HG03097 (cell line): Measurements from ENCODE around the gene GADD45G.

Experiments
- ATAC-seq: cut with Tn5 transposase; IDR thresholded peaks from one replicate; pipeline ENCODE4 v1.9.1; 2021; ENCODE audit not compliant: unreplicated experiment, low FRiP score

Gene GADD45G

GRCh38 chr9:89592213-89592815, 12.5 kb upstream of the GADD45G start:
- ATAC-seq, result no peak

DNA sequence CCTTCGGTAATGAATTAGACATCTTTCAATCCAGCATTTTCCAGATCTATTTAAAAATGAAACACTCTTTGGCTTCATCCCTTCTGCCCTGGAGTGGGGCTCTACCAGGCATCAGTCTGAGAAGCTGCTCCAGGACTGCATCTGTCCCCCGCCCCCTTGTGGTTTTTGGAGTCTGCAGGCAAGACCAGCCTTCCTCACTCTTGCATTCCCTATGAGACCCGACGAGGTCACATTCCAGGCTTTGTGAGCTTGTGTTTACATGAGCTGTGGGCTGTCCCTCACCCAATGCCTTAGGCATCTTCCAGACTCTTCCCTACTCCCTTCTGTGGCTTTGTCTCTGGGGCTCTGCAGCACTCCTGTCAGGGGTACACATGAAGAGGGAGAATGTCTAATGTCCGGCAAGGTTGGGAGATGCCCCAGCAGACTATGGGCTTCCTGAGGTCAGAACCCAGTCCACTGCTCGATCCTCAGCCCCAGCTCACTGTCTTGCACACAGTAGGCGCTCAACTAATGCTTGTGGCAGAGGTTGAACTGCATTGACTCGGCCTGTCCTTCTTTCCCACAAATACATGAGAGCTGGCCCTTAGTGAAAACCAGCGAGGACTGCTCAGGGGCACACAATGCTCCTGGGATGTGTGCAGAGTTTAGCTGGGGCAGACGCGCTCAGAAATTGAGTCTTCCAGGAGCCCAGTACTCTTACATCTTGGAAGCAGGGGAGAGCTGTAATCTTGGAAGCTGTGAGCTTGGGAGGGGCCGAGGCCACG, 11.7 kb upstream of the GADD45G start:
- no peak for ATAC-seq

DNA sequence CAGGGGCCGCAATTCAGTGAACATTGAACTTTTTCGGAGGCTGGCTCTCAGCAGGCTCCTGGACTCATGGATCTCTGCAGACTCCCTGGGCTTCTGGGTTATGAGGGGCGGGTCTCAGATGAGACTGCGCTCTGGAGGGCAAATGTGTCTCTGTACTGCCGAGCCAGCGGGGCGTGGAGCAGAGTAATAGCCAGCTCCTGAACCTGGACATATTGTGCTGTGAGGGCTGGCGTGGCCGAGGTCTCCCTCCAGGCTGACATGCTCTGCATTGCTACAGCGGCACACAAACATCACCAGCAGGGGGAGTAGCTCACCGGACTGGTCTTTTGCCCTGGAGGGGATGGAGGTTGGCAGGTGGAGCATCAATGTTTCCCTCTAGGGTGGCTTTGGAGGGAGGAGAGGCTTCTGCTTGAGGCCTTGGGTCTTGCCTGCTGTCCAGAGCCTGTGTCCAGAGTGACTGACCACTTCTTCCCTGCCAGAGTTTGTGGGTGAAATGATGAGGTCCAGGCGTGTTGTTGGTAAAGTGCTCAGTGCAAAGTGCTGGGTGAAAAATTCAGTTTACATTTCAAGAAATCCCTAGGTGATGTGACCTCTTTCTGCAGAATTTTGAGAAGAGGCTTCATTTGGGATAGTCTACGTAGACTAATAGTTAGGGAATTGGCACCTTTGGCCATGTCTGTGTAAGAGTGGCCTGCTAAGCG, 10.9 kb upstream of the GADD45G start:
- no peak for ATAC-seq

GRCh38 chr9:89594811-89595550, 9.8 kb upstream of the GADD45G start:
- ATAC-seq, result no peak

GRCh38 chr9:89595646-89596045, 9.2 kb upstream of the GADD45G start:
- ATAC-seq, result no peak

DNA sequence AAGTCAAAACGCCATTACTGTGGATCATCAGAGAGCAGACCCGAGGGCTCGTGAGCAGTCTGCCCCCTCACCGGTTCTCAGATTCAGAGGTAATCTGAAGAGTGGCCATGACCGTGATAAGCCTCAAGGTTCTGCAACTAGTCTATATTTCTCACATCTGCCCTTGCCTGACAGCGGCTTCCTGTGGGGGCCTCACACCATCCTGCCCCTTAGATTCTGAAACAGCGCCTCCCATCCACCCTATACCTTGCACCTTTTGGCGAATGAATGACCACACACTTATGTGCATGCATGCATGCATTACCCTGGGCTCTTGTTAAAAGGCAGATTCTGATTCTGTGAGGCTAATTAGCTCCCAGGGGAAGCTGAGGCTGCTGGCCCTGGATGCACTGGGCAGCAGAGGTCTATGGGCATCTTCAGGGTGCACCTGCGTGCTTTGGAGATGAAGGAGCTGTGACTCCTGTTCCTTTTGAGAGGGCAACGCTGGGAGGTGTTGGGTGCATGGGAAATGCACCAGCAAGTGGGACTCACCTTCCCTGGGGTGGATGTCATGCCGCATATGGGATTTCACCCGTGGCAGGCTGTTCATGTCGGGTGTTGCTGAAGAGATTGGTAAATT, 7.8 kb upstream of the GADD45G start:
- no peak for ATAC-seq

DNA sequence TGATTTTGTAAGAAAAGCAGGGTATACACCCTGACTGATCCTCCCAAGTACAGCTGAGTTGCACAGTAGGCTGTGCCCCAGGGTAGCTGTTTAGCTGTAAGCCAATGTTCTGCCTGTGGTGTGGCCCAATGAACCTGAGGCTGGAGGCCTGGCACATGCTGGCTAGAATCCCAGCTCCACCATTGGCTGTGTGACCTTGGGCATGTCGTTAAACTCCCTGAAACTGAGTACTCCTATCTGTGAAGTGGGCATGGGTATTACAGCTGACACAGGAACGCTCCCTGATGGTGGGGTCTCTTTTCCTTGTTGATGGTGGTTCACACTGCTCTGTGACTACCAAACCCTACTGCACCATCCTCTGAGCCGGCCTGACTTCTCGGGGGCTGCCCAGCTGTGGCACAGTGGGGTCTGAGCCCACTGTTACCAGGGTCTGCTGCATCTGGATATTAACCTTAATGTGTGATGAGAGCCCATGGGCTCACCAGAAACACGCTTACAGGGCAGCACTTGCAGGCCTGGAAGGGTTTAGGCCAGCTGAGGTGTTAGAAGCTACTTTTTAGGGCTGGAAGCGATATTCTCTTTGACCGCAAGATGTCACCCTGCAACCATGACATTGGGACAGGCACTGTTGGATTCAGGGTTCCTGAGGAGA, 7.0 kb upstream of the GADD45G start:
- no peak for ATAC-seq

GRCh38 chr9:89598363-89598713, 6.5 kb upstream of the GADD45G start:
- no peak for ATAC-seq

- ATAC-seq, result no peak
Measured at GRCh38 chr9:89598926-89599325, 5.9 kb upstream of the GADD45G start.

DNA sequence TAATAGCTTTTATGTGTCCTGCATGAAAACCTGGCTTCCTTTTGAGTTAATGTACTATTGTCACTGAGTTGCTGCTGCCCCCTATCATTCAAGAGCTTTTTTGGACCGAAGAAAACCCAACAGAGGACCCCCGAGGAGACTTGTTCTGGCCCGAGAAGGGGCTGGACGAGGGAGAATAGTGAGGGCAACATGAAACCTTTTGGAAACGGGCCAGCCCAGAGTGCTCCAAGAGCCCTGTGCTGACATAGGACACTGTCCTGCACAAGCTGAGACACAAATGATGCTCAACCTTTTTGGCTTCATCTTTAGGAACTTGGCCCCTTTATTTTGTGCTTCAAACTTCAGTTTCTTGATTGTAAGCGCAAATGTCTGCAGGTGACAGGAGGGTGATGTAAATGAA, 4.0 kb upstream of the GADD45G start:
- ATAC-seq, result no peak

DNA sequence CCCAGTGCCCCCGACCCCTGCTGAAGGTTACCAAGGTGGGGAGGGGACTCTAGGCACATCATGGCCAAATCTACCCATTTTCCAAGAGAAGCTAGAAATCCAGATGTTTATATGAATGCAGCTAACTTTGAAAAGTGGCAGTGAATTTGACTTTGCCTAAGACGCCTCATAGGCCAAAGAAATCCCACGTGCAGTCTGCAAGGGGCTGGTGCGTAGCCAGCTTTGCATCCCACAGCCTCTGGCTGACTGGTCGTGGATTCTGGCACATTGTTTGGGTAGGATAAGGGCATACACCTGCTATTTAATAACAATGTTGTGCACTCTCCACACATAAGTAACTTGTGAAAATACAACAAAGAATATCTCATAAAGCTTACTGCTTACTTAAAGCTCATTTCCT, 3.5 kb upstream of the GADD45G start:
- no peak for ATAC-seq

DNA sequence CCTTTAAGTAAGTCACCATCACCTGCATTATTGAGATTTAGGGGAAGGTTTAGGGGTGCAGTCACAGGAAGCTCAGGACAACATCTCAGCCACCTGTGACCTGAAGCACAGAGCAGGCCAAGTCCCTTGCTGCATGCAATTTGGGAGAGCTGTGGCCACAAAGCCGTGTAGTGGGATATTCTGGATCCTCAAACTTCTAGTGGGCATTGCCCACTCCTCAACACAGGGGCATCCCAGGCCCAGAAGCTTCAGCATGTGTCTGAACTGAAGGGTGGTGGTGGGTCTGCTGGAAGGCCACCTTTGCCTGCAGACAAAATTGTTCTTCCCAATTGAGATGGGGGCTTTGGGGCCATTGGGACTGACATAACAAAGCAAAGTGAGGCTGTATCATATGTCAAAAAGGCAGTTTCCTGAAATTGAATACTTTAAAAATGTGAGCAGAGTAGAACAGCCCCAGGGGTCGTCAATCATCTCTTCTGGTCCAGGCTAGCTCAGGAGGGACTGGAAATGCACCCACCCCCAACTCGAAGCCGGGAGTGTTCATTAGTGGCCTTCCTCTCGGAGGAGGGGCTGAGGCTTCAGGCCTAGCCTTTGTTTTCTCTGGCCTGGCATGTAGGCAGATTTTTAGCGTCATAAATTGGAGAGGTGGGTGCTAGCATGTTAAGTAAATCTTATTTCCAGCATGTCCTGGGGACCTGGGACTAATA, 2.8 kb upstream of the GADD45G start:
- no peak for ATAC-seq

- no peak for ATAC-seq
Measured at GRCh38 chr9:89602978-89603766, 1.6 kb upstream of the GADD45G start.

- ATAC-seq, result no peak
Measured at GRCh38 chr9:89603767-89604665, 796 bp upstream of the GADD45G start.

GRCh38 chr9:89605465-89606048, 745 bp downstream of the GADD45G start:
- no peak for ATAC-seq

GRCh38 chr9:89606049-89606623, 1.3 kb downstream of the GADD45G start:
- no peak for ATAC-seq

DNA sequence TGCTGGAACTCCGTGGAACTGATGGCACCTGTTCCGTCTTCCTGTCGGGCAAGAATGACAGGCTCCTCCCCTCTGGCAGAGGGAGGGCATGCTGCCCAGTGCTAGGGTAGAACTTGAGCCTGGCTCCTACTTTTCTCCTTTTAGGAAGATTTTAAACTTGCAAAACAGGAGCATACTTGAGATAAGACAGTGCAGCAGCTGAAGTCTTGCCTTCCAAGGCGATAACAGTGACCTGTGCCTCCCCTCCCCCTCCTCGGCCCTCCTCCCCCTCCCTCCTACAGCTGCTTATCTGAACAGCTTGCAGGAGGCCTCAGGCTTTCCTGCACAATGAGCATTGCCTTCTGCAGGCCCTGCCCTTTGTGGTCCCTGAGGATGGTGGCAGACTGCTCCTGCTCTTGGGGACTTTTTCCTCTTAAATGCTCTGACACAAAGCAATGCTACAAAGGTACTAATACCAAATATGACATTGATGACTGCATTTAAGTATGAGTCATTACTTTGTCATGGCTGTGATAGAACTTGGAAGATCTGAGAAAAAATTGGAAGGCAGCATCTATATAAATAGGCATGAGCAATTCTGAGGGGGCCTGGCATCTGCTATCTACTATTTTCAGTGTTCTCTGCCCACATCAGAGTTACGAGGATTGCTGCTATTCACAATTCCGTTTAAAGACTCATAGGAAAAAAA, 2.0 kb downstream of the GADD45G start:
- no peak for ATAC-seq
